Adipocyte (in vitro differentiated cells): ENCODE data around the gene CLEC16A.

Experiments
- DNase-seq: peaks from one replicate; pipeline ENCODE4 v3.0.0-alpha.2; 2015; ENCODE audit warnings: low read depth
- H3K27me3 ChIP-seq: replicated peaks from 2 replicates; pipeline ENCODE4 v1.7.0; 2013; ENCODE audit warnings: mild to moderate bottlenecking, low read length, moderate library complexity; ENCODE audit not compliant: control insufficient read depth, insufficient read depth
- H3K36me3 ChIP-seq: 2 replicates; pipeline ENCODE4 v1.7.0; 2013; ENCODE audit warnings: low read length, mild to moderate bottlenecking, moderate library complexity; ENCODE audit not compliant: control insufficient read depth, insufficient read depth, severe bottlenecking
- H3K4me1 ChIP-seq: 2 replicates; pipeline ENCODE4 v1.7.0; 2013; ENCODE audit warnings: mild to moderate bottlenecking, low read length, moderate library complexity; ENCODE audit not compliant: control insufficient read depth, insufficient read depth
- H3K4me3 ChIP-seq: 2 replicates; pipeline ENCODE4 v1.7.0; 2013; ENCODE audit warnings: mild to moderate bottlenecking, low read length, moderate library complexity
- H3K9ac ChIP-seq: 2 replicates; pipeline ENCODE4 v1.7.0; 2013; ENCODE audit warnings: mild to moderate bottlenecking, low read length, moderate library complexity
- H3K9me3 ChIP-seq: 2 replicates; pipeline ENCODE4 v1.7.0; 2013; ENCODE audit warnings: mild to moderate bottlenecking, low read length, moderate library complexity; ENCODE audit not compliant: control insufficient read depth

CLEC16A gene

GRCh38 chr16:11157143-11157542, 212.8 kb downstream of the CLEC16A start:
- DNase-seq = no peak
- peaks cover 3% of the 10 kb centered on the region for H3K9me3 ChIP-seq
- peaks cover 8% of the 10 kb centered on the region for H3K4me1 ChIP-seq
- no peak overlapping the region for H3K4me3 ChIP-seq
- no peaks in the 10 kb centered on the region for H3K36me3 ChIP-seq
- H3K27me3 ChIP-seq = no peaks in the 10 kb centered on the region
- no peak overlapping the region for H3K9ac ChIP-seq

GRCh38 chr16:11158018-11158417, 213.7 kb downstream of the CLEC16A start:
- H3K4me3 ChIP-seq = no peak overlapping the region

GRCh38 chr16:11159282-11159681, 214.9 kb downstream of the CLEC16A start:
- Histone ChIP-seq H3K4me1 (peaks cover 14% of the 10 kb centered on the region), H3K4me3 (no peak overlapping the region), H3K9ac (no peak overlapping the region), H3K36me3 (no peaks in the 10 kb centered on the region), H3K9me3 (peaks cover 3% of the 10 kb centered on the region), H3K27me3 (no peaks in the 10 kb centered on the region)
- DNase-seq = no peak

More at GRCh38 chr16:11158018-11158417, 213.7 kb downstream of the CLEC16A start:
- Histone ChIP-seq H3K27me3 (no peaks in the 10 kb centered on the region), H3K9ac (no peak overlapping the region), H3K4me1 (peaks cover 14% of the 10 kb centered on the region), H3K9me3 (peaks cover 3% of the 10 kb centered on the region), H3K36me3 (no peaks in the 10 kb centered on the region)
- no peak for DNase-seq

GRCh38 chr16:11160676-11161115, 216.3 kb downstream of the CLEC16A start:
- H3K9me3 ChIP-seq = peaks cover 3% of the 10 kb centered on the region
- DNase-seq = no peak
- H3K4me3 ChIP-seq = no peak overlapping the region
- H3K9ac ChIP-seq = no peak overlapping the region
- peaks cover 14% of the 10 kb centered on the region for H3K4me1 ChIP-seq
- H3K36me3 ChIP-seq = peaks cover 1% of the 10 kb centered on the region
- H3K27me3 ChIP-seq = no peaks in the 10 kb centered on the region

GRCh38 chr16:11161439-11161838, 217.1 kb downstream of the CLEC16A start:
- peaks cover 14% of the 10 kb centered on the region for H3K4me1 ChIP-seq

GRCh38 chr16:11161974-11162373, 217.6 kb downstream of the CLEC16A start:
- Histone ChIP-seq H3K4me3 (no peak overlapping the region), H3K4me1 (peaks cover 14% of the 10 kb centered on the region), H3K9me3 (peaks cover 3% of the 10 kb centered on the region), H3K27me3 (no peaks in the 10 kb centered on the region), H3K9ac (no peak overlapping the region), H3K36me3 (peaks cover 8% of the 10 kb centered on the region)
- peak; percentile 27 for DNase-seq

More at GRCh38 chr16:11161439-11161838, 217.1 kb downstream of the CLEC16A start:
- no peak for DNase-seq
- Histone ChIP-seq H3K27me3 (no peaks in the 10 kb centered on the region), H3K36me3 (peaks cover 3% of the 10 kb centered on the region), H3K4me3 (no peak overlapping the region), H3K9me3 (peaks cover 3% of the 10 kb centered on the region), H3K9ac (no peak overlapping the region)

DNA sequence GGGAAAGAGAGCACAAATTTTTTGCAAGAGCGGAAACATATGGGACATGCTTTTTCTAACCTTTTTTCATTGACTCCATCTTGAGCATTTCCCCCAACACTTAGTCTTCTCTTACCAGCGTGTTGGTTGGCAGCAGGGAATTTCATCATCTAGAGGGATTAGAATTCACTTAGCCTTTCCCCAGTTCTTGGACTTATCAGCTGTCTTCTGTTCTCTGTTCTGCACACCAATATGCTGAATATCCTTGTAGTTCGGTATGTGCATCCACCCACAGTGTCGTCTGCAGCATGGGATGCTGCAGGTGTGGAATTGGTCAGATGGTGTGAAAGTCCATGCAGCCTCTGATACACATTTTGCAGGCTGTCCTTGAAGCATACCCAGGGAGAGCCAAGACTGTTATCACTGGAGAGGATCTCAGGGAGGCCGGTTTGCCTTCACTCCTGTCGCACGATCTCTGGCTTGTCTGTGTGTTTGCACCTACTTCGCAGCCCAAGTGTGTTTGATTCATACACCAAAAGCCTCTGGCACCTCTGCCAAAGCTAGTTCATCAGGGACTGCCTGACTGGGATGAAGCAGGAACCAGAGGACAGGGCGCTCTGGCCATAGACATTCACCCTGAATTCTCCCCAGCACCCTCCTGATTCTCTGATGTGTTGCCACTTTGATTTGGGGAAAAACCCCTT, 218.4 kb downstream of the CLEC16A start:
- Histone ChIP-seq H3K27me3 (no peaks in the 10 kb centered on the region), H3K9ac (no peak overlapping the region), H3K4me3 (no peak overlapping the region), H3K9me3 (peaks cover 3% of the 10 kb centered on the region), H3K36me3 (peaks cover 16% of the 10 kb centered on the region), H3K4me1 (peaks cover 14% of the 10 kb centered on the region)
- DNase-seq = peak; percentile 14

GRCh38 chr16:11163761-11164261, 219.4 kb downstream of the CLEC16A start:
- peaks cover 14% of the 10 kb centered on the region for H3K4me1 ChIP-seq
- H3K9me3 ChIP-seq = peaks cover 3% of the 10 kb centered on the region
- H3K27me3 ChIP-seq = no peaks in the 10 kb centered on the region
- H3K36me3 ChIP-seq = peaks cover 18% of the 10 kb centered on the region
- H3K4me3 ChIP-seq = no peak overlapping the region
- H3K9ac ChIP-seq = no peak overlapping the region
- DNase-seq = no peak

DNA sequence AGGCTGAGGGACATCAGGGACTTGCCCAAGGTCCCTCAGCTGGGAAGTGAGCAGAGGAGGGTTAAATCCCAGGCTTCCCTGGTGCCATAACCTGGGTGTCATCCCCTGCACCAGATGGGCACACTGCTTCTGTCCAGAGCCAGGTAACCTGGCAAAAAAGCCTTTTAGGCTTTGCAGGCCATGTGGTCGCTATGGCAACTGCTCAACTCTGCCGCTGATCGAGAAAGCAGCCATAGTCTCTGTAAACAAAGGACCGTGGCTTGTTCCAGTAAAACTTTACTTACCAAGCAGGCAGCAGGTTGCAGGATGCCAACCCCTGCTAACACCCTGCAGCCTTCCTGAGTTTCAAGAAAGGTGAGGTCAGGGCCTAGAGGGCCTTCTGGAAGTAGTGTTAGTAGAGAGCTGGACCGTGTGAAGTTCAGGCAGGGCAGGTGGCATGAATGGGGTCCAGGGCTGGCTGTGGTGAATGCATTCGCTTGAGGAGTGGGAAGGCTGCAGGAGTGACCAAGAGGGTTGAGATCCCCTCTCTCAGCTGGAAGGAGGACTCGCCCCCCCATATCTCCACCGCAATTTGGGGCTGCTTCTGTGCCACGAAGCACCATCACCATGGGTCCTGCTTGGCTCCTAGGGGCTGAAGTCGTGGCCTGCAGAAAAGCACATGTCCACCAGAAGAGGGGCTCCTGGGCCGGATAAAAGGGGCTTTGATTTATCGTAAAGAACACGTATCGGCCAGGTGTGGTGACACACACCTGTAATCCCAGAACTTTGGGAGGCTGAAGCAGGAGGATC, 220.3 kb downstream of the CLEC16A start:
- peaks cover 3% of the 10 kb centered on the region for H3K9me3 ChIP-seq
- H3K4me1 ChIP-seq = peaks cover 14% of the 10 kb centered on the region
- H3K36me3 ChIP-seq = peaks cover 18% of the 10 kb centered on the region
- DNase-seq = no peak
- no peaks in the 10 kb centered on the region for H3K27me3 ChIP-seq
- H3K9ac ChIP-seq = no peak overlapping the region
- H3K4me3 ChIP-seq = no peak overlapping the region

GRCh38 chr16:11165349-11165748, 221.0 kb downstream of the CLEC16A start:
- Histone ChIP-seq H3K4me1 (peaks cover 14% of the 10 kb centered on the region), H3K36me3 (peaks cover 18% of the 10 kb centered on the region), H3K9me3 (peaks cover 3% of the 10 kb centered on the region), H3K4me3 (no peak overlapping the region), H3K27me3 (no peaks in the 10 kb centered on the region), H3K9ac (no peak overlapping the region)
- DNase-seq = no peak

DNA sequence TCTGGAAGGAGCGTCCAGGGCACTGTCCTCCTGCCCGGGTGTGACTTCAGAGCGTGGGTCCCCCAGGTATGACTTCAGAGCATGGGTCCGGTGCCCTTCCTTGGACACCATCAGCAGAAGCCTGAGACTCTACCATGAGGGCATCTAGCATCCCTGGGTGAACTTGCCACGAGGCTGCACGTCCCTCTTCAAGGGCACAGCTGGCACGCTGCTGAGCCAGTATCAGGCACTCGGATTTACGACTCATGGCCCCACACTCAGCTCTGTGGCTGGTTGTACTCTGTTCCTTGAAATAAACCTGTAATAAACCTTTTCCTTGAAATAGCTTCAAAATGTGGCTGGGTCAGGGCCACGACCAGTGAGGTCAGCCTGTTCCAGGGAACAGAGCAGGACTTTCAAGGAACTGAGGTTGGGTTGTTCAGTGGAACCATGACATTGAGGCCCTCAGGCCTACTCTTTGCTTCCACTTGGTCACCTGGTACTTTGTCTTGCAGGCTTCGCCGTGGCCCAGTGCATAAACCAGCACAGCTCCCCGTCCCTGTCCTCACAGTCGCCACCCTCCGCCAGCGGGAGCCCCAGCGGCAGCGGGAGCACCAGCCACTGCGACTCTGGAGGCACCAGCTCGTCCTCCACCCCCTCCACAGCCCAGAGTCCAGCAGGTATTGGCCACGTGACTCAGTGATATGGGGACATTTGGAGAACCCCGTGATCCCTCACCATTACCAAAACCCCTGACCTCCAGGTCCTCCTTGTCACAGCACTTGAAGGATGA, 221.7 kb downstream of the CLEC16A start:
- no peak for DNase-seq
- H3K9ac ChIP-seq = no peak overlapping the region

More for the DNA sequence above, 221.7 kb downstream of the CLEC16A start:
- Histone ChIP-seq H3K4me1 (peaks cover 14% of the 10 kb centered on the region), H3K27me3 (no peaks in the 10 kb centered on the region), H3K4me3 (no peak overlapping the region), H3K36me3 (peaks cover 18% of the 10 kb centered on the region), H3K9me3 (no peaks in the 10 kb centered on the region)
